GM23338 (cell line): ENCODE measurements around the gene MAST2. TPM values are rescaled to one million over a fixed set of nuclear protein-coding genes. Genes with fewer than 3 reads are reported as not detected.

ENCODE experiments used
- ATAC-seq: fragments of 200-7000 bp; cut with Tn5 transposase; 3 replicates; pipeline ENCODE4 v1.9.1; 2020
- DNase-seq: peaks from one replicate; pipeline ENCODE4 v3.0.0-alpha.2; 2015; ENCODE audit warnings: low spot score
- H2AFZ ChIP-seq: fragments of 200-600 bp; sonication (generic); 2 replicates; pipeline ENCODE4 v1.8.0; 2016; ENCODE audit warnings: antibody characterized with exemption, mild to moderate bottlenecking, moderate library complexity
- H3F3A ChIP-seq: fragments of 200-600 bp; sonication (generic); replicated peaks from 2 replicates; pipeline ENCODE4 v1.8.0; 2017; ENCODE audit warnings: antibody characterized with exemption, mixed run types, low read depth
- H3K27ac ChIP-seq: fragments of 200-600 bp; sonication (generic); 2 replicates; pipeline ENCODE4 v1.6.1; 2016; ENCODE audit warnings: low read depth
- H3K27me3 ChIP-seq: fragments of 200-600 bp; sonication (generic); 2 replicates; pipeline ENCODE4 v1.8.0; 2016; ENCODE audit warnings: mild to moderate bottlenecking, mixed run types, moderate library complexity; ENCODE audit not compliant: insufficient read depth
- H3K36me3 ChIP-seq: fragments of 200-600 bp; sonication (generic); 2 replicates; pipeline ENCODE4 v1.8.0; 2016; ENCODE audit warnings: mild to moderate bottlenecking; ENCODE audit not compliant: insufficient read depth
- H3K4me1 ChIP-seq: fragments of 200-600 bp; sonication (generic); 2 replicates; pipeline ENCODE4 v1.8.0; 2016; ENCODE audit warnings: mild to moderate bottlenecking, moderate library complexity; ENCODE audit not compliant: insufficient read depth
- H3K4me2 ChIP-seq: fragments of 200-600 bp; sonication (generic); 2 replicates; pipeline ENCODE4 v1.7.1; 2017; ENCODE audit warnings: mixed run types
- H3K4me3 ChIP-seq: fragments of 200-600 bp; sonication (generic); 2 replicates; pipeline ENCODE4 v1.6.1; 2016; ENCODE audit warnings: mixed run types
- H3K79me2 ChIP-seq: fragments of 200-600 bp; sonication (generic); replicated peaks from 2 replicates; pipeline ENCODE4 v1.8.0; 2017; ENCODE audit warnings: mild to moderate bottlenecking; ENCODE audit not compliant: insufficient read depth
- H3K9me2 ChIP-seq: fragments of 200-600 bp; sonication (generic); 2 replicates; pipeline ENCODE4 v1.8.0; 2017; ENCODE audit not compliant: insufficient read depth
- H4K20me1 ChIP-seq: fragments of 200-600 bp; sonication (generic); replicated peaks from 2 replicates; pipeline ENCODE4 v1.8.0; 2017; ENCODE audit warnings: mild to moderate bottlenecking; ENCODE audit not compliant: insufficient read depth
- H3K27ac Mint-ChIP-seq: 2 replicates; pipeline ENCODE4 v1.8.0; 2020; ENCODE audit warnings: inconsistent platforms, mild to moderate bottlenecking, moderate library complexity, mixed read lengths
- H3K27me3 Mint-ChIP-seq: 3 replicates; pipeline ENCODE4 v1.8.0; 2022; ENCODE audit warnings: low read depth, mild to moderate bottlenecking, moderate library complexity, mixed read lengths, inconsistent platforms; ENCODE audit not compliant: insufficient read depth, poor library complexity
- H3K36me3 Mint-ChIP-seq: 3 replicates; pipeline ENCODE4 v1.8.0; 2021; ENCODE audit warnings: low read depth, mild to moderate bottlenecking, inconsistent platforms, moderate library complexity, mixed read lengths
- H3K4me1 Mint-ChIP-seq: 3 replicates; pipeline ENCODE4 v1.8.0; 2020; ENCODE audit warnings: mild to moderate bottlenecking, inconsistent platforms, mixed read lengths
- H3K4me3 Mint-ChIP-seq: 3 replicates; pipeline ENCODE4 v1.8.0; 2021; ENCODE audit warnings: moderate library complexity, mild to moderate bottlenecking, inconsistent platforms, mixed read lengths
- H3K9me3 Mint-ChIP-seq: 3 replicates; pipeline ENCODE4 v1.8.0; 2020; ENCODE audit warnings: moderate library complexity, mild to moderate bottlenecking, inconsistent platforms, mixed read lengths
- CTCF ChIP-seq, 2 experiments: fragments of 200-600 bp in 1 of 2; sonication (generic) in 1 of 2; conservative IDR thresholded peaks; 2 replicates each; pipeline versions ENCODE4 v1.5.1 to v1.6.1; 2016 to 2017; ENCODE audit warnings: antibody characterized with exemption in 2 of 2, low read depth in 2 of 2, mild to moderate bottlenecking in 2 of 2, moderate library complexity in 1 of 2
- ETS1 ChIP-seq: IDR thresholded peaks from 2 replicates; pipeline ENCODE4 v1.6.1; 2016; ENCODE audit warnings: antibody characterized with exemption
- EZH2 ChIP-seq: fragments of 200-600 bp; sonication (generic); IDR thresholded peaks from one replicate; pipeline ENCODE4 v1.8.0; 2017; ENCODE audit warnings: antibody characterized with exemption, mild to moderate bottlenecking, low read depth; ENCODE audit not compliant: unreplicated experiment
- EZH2phosphoT487 ChIP-seq: fragments of 200-600 bp; sonication (generic); IDR thresholded peaks from one replicate; pipeline ENCODE4 v1.8.1; 2018; ENCODE audit warnings: antibody characterized with exemption; ENCODE audit not compliant: unreplicated experiment
- JUNB ChIP-seq: IDR thresholded peaks from one replicate; pipeline ENCODE4 v1.6.1; 2016; ENCODE audit warnings: antibody characterized with exemption; ENCODE audit not compliant: unreplicated experiment
- NANOG ChIP-seq: IDR thresholded peaks from 2 replicates; pipeline ENCODE4 v1.6.1; 2016; ENCODE audit warnings: antibody characterized with exemption, borderline replicate concordance
- POLR2AphosphoS5 ChIP-seq: IDR thresholded peaks from 2 replicates; pipeline ENCODE4 v1.6.1; 2016; ENCODE audit warnings: antibody characterized with exemption, low read depth
- REST ChIP-seq: IDR thresholded peaks from one replicate; pipeline ENCODE4 v1.6.1; 2018; ENCODE audit warnings: antibody characterized with exemption; ENCODE audit not compliant: unreplicated experiment
- STAT1 ChIP-seq: IDR thresholded peaks from one replicate; pipeline ENCODE4 v1.6.1; 2016; ENCODE audit warnings: antibody characterized with exemption; ENCODE audit not compliant: unreplicated experiment
- ZNF114 ChIP-seq: fragments of 250-450 bp; sonication (Bioruptor Pico); IDR thresholded peaks from 2 replicates; pipeline ENCODE4 v1.5.0; 2020; ENCODE audit warnings: mild to moderate bottlenecking, moderate library complexity
- polyA plus RNA-seq: library from polyadenylated mRNA; unstranded; fragments of >200 nt; fragmentation: Nextera tagmentation; extraction: Ambion mirVana; gene quantifications from 2 replicates; pipeline ENCODE4 v1.2.1, GENCODE V29; 2016
- total RNA-seq: library from RNA; depleted of rRNA; stranded (reverse); fragments of >200 nt; shearing (Covaris generic); gene quantifications from 2 replicates; pipeline ENCODE4 v1.2.3, GENCODE V29; 2014

MAST2 gene
- total and polyA plus RNA-seq, 2 experiments from 2014 or later: 11.5 to 57.7 TPM

- Mint-ChIP-seq H3K27me3 (no peaks in the 10 kb centered on the region), H3K9me3 (peaks cover 6% of the 10 kb centered on the region; the same call in 2 of the 3 replicates), H3K27ac (no peak overlapping the region), H3K36me3 (peaks cover 8% of the 10 kb centered on the region; the same call in 2 of the 3 replicates), H3K4me1 (no peaks in the 10 kb centered on the region), H3K4me3 (no peak overlapping the region)
- Histone ChIP-seq H3K36me3 (no peaks in the 10 kb centered on the region), H3K27ac (no peak overlapping the region), H4K20me1 (0 out of 2 replicates have a peak, but pooled peaks cover 5% of the 10 kb centered on the region), H3F3A (no peaks in the 10 kb centered on the region), H3K4me2 (no peak overlapping the region), H3K9me2 (no peaks in the 10 kb centered on the region), H3K4me1 (no peaks in the 10 kb centered on the region), H3K79me2 (peaks cover 11% of the 10 kb centered on the region), H3K27me3 (no peaks in the 10 kb centered on the region), H2AFZ (no peak overlapping the region), H3K4me3 (no peak overlapping the region)
- DNase-seq (no peak), ATAC-seq (no peak)
- TF ChIP-seq ETS1 (no peak), STAT1 (no peak), ZNF114 (CRISPR knock-in tag) (no peak), POLR2AphosphoS5 (no peak), EZH2 (no peak), CTCF (conservative IDR thresholded peaks at IDR 0.05; ENCODE audit: low read depth in 2 of 2) (no peak)
These were observed 91.5 kb downstream of the MAST2 start for GRCh38 chr1:45894921-45895320.

- H3K4me3 ChIP-seq: no peak overlapping the region
- no peaks in the 10 kb centered on the region for H3F3A ChIP-seq
- H4K20me1 ChIP-seq: 0 out of 2 replicates have a peak, but pooled peaks cover 5% of the 10 kb centered on the region
- Mint-ChIP-seq H3K27ac (no peak overlapping the region), H3K27me3 (no peaks in the 10 kb centered on the region), H3K4me3 (no peak overlapping the region), H3K36me3 (peaks cover 5% of the 10 kb centered on the region; the same call in 2 of the 3 replicates), H3K9me3 (peaks cover 4% of the 10 kb centered on the region; the same call in 2 of the 3 replicates), H3K4me1 (no peaks in the 10 kb centered on the region)
- H3K4me1 ChIP-seq: no peaks in the 10 kb centered on the region
- H3K4me2 ChIP-seq: no peak overlapping the region
- H3K27ac ChIP-seq: no peak overlapping the region
- no peaks in the 10 kb centered on the region for H3K36me3 ChIP-seq
- no peaks in the 10 kb centered on the region for H3K27me3 ChIP-seq
- ATAC-seq: no peak
- peaks cover 13% of the 10 kb centered on the region for H3K79me2 ChIP-seq
- DNase-seq: no peak
- no peaks in the 10 kb centered on the region for H3K9me2 ChIP-seq
- H2AFZ ChIP-seq: no peak overlapping the region
- no peak for TF ChIP-seq EZH2phosphoT487
- no peak for TF ChIP-seq NANOG
- TF ChIP-seq ZNF114 (CRISPR knock-in tag): no peak
- TF ChIP-seq CTCF (conservative IDR thresholded peaks at IDR 0.05; ENCODE audit: low read depth in 2 of 2): no peak
- TF ChIP-seq JUNB: no peak
- TF ChIP-seq STAT1: no peak
- TF ChIP-seq REST: no peak
These were observed 92.0 kb downstream of the MAST2 start for GRCh38 chr1:45895406-45895805.
